Measurements from ENCODE around the gene PSTK.

DNA sequence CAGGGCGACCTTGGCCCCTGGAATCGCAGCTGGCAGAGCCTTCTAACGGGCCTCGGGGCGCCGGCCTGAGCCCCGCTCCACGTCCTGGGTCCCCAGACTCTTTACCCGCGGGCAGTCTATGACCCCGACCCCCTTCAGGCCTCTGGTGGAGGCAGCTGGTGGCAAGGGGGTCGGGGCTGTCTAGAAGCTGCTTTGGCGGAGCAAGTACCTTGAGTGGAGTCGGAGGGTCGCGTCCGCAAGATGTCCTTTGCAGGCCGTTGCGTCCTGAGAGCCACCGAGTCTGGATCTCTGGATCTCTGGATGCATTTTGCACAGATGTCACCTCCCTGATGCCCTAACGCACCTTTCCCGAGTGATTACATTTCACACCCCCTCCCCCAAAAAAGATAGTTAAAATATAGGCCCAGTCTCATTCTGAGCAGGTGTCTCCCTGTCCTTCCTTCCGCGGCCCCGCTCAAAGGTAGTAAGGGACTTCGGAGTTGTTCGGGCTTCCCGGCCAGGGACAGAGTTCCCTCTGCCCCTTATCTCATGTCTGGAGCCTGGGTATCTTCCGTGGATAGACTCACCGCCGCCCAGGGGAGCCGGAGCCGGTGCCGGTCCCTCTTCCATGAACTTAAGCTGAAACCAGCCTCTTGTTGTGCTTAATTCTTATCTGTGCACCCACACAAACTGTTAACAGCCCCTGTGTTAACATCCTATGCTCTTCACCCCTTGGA lies 29.1 kb downstream of the PSTK start:
- TF ChIP-seq, protein P1, sequence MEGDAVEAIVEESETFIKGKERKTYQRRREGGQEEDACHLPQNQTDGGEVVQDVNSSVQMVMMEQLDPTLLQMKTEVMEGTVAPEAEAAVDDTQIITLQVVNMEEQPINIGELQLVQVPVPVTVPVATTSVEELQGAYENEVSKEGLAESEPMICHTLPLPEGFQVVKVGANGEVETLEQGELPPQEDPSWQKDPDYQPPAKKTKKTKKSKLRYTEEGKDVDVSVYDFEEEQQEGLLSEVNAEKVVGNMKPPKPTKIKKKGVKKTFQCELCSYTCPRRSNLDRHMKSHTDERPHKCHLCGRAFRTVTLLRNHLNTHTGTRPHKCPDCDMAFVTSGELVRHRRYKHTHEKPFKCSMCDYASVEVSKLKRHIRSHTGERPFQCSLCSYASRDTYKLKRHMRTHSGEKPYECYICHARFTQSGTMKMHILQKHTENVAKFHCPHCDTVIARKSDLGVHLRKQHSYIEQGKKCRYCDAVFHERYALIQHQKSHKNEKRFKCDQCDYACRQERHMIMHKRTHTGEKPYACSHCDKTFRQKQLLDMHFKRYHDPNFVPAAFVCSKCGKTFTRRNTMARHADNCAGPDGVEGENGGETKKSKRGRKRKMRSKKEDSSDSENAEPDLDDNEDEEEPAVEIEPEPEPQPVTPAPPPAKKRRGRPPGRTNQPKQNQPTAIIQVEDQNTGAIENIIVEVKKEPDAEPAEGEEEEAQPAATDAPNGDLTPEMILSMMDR (IDR thresholded peaks at IDR 0.05; ENCODE audit: borderline replicate concordance, extremely low read depth, low read length, poor library complexity, severe bottlenecking): no peak
- TF ChIP-seq EZH2 (IDR thresholded peaks at IDR 0.05; ENCODE audit: borderline replicate concordance, low read depth, low read length, severe bottlenecking): no peak
